ENCODE results near the gene PIK3C2A.
"Not testable (repeated sequence)": the region's sequence is repeated elsewhere in the genome, so short reads cannot be mapped to it uniquely, and the experiment has no call there.

PIK3C2A gene

GRCh38 chr11:17207317-17208256, at the start of gene PIK3C2A:
TSS of gene PIK3C2A (minus strand) at chr11:17207986. CDS start at chr11:17169741, 38,245 bp downstream.
- DNase-seq (ENCODE audit: low read depth, low spot score) = peak; percentile 89

GRCh38 chr11:17257196-17257595, 49.4 kb upstream of the PIK3C2A start:
- no peak for DNase-seq (ENCODE audit: low read depth, low spot score)

- DNase-seq (ENCODE audit: low read depth, low spot score) = no peak
Observed at GRCh38 chr11:17256512-17256911, 48.7 kb upstream of the PIK3C2A start.

GRCh38 chr11:17252704-17253103, 44.9 kb upstream of the PIK3C2A start:
- DNase-seq (ENCODE audit: low read depth, low spot score) = no peak

- no peak for DNase-seq (ENCODE audit: low read depth, low spot score)
Observed at GRCh38 chr11:17250561-17251350, 43.0 kb upstream of the PIK3C2A start.

- no peak for DNase-seq (ENCODE audit: low read depth, low spot score)
Observed at GRCh38 chr11:17244046-17244445, 36.3 kb upstream of the PIK3C2A start.

GRCh38 chr11:17242954-17243353, 35.2 kb upstream of the PIK3C2A start:
- DNase-seq (ENCODE audit: low read depth, low spot score) = not testable (repeated sequence)

GRCh38 chr11:17240780-17241179, 33.0 kb upstream of the PIK3C2A start:
- DNase-seq (ENCODE audit: low read depth, low spot score) = no peak

GRCh38 chr11:17239927-17240326, 32.1 kb upstream of the PIK3C2A start:
- not testable (repeated sequence) for DNase-seq (ENCODE audit: low read depth, low spot score)

- no peak for DNase-seq (ENCODE audit: low read depth, low spot score)
Observed at GRCh38 chr11:17238377-17238776, 30.6 kb upstream of the PIK3C2A start.

- DNase-seq (ENCODE audit: low read depth, low spot score) = no peak
Observed at GRCh38 chr11:17233101-17233500, 25.3 kb upstream of the PIK3C2A start.

- DNase-seq (ENCODE audit: low read depth, low spot score) = peak; percentile 21
Observed at GRCh38 chr11:17230867-17231851, 23.4 kb upstream of the PIK3C2A start.

- no peak for DNase-seq (ENCODE audit: low read depth, low spot score)
Observed at GRCh38 chr11:17229481-17230152, 21.8 kb upstream of the PIK3C2A start.

GRCh38 chr11:17228186-17228925, 20.6 kb upstream of the PIK3C2A start:
- not testable (repeated sequence) for DNase-seq (ENCODE audit: low read depth, low spot score)

- DNase-seq (ENCODE audit: low read depth, low spot score) = no peak
Observed at GRCh38 chr11:17224727-17225126, 16.9 kb upstream of the PIK3C2A start.

- no peak for DNase-seq (ENCODE audit: low read depth, low spot score)
Observed at GRCh38 chr11:17221968-17222367, 14.2 kb upstream of the PIK3C2A start.

GRCh38 chr11:17219016-17219415, 11.2 kb upstream of the PIK3C2A start:
- no peak for DNase-seq (ENCODE audit: low read depth, low spot score)

- no peak for DNase-seq (ENCODE audit: low read depth, low spot score)
Observed at GRCh38 chr11:17218403-17218802, 10.6 kb upstream of the PIK3C2A start.

GRCh38 chr11:17217401-17217800, 9.6 kb upstream of the PIK3C2A start:
- no peak for DNase-seq (ENCODE audit: low read depth, low spot score)

GRCh38 chr11:17214338-17214737, 6.6 kb upstream of the PIK3C2A start:
- DNase-seq (ENCODE audit: low read depth, low spot score) = no peak
